PFSK-1 (cell line): Measurements from ENCODE around the gene GPR37L1.

Experiments used
- FOXP2 ChIP-seq: optimal IDR thresholded peaks from 2 replicates; pipeline ENCODE3; 2011; ENCODE audit warnings: borderline replicate concordance, control low read depth, inconsistent platforms; ENCODE audit not compliant: insufficient read depth; ENCODE audit errors: extremely low read length, extremely low read depth
- POLR2AphosphoS5 ChIP-seq: IDR thresholded peaks from 2 replicates; pipeline ENCODE4 v1.6.1; 2012; ENCODE audit warnings: low read depth, mild to moderate bottlenecking, control low read depth, low read length, moderate library complexity
- REST ChIP-seq, 2 experiments: IDR thresholded peaks; 2 replicates each; pipeline versions ENCODE4 v1.6.1 to v1.8.0; 2011 to 2012; ENCODE audit warnings: low read depth in 2 of 2, low read length in 2 of 2, control low read depth in 1 of 2, inconsistent platforms in 1 of 2, mild to moderate bottlenecking in 1 of 2, moderate library complexity in 1 of 2; ENCODE audit not compliant: insufficient read depth in 1 of 2
- SIN3A ChIP-seq: IDR thresholded peaks from 2 replicates; pipeline ENCODE4 v1.6.1; 2012; ENCODE audit warnings: mild to moderate bottlenecking, low read length, moderate library complexity, borderline replicate concordance; ENCODE audit not compliant: insufficient read depth
- TAF1 ChIP-seq: IDR thresholded peaks from 2 replicates; pipeline ENCODE4 v1.6.1; 2012; ENCODE audit warnings: low read length, control low read depth, borderline replicate concordance; ENCODE audit not compliant: insufficient read depth

GRCh38 chr1:202104073-202104472, 18.6 kb upstream of the GPR37L1 start:
- TF ChIP-seq REST (IDR thresholded peaks at IDR 0.05; ENCODE audit: insufficient read depth in 1 of 2, low read depth in 2 of 2, low read length in 2 of 2) (no peak), POLR2AphosphoS5 (no peak), TAF1 (no peak), SIN3A (no peak), FOXP2 (no peak)
